B cell (primary cell): ENCODE results near the gene SOHLH1. TPM values are rescaled to one million over a fixed set of nuclear protein-coding genes. Genes with fewer than 3 reads are reported as not detected.

Experiments used
- ATAC-seq: fragments of 200-7000 bp; cut with Tn5 transposase; one replicate; pipeline ENCODE4 v1.10.0; 2021; ENCODE audit warnings: low read depth, mild to moderate bottlenecking, moderate number of reproducible peaks, moderate library complexity
- CTCF ChIA-PET: fragments of 350-600 bp; sonication (Branson Sonifier 250); formaldehyde crosslinking; loops from one replicate; lab custom pipeline; 2021; ENCODE audit warnings: antibody characterized with exemption, inconsistent platforms; lab: Charles Lee
- POLR2A ChIA-PET: fragments of 350-600 bp; sonication (Branson Sonifier 250); formaldehyde crosslinking; loops from one replicate; lab custom pipeline; 2021; ENCODE audit warnings: antibody characterized with exemption; lab: Charles Lee
- DNase-seq: peaks from one replicate; pipeline ENCODE4 v3.0.0; 2013
- H2AFZ ChIP-seq: 2 replicates; pipeline ENCODE4 v1.6.1; 2012; ENCODE audit warnings: mild to moderate bottlenecking, low read depth, low read length; ENCODE audit not compliant: insufficient read depth, poor library complexity, severe bottlenecking
- H3K27ac ChIP-seq, 2 donors: 1 replicate in 1 of 2; 2 replicates in 1 of 2; pipeline ENCODE4 v1.5.1; 2012 to 2013; ENCODE audit warnings: low read length in 2 of 2, mild to moderate bottlenecking in 2 of 2, moderate library complexity in 1 of 2
- H3K27me3 ChIP-seq, 4 experiments: fragments of 200-600 bp in 1 of 4; sonication (generic) in 1 of 4; replicated peaks in 1 of 4; 1 replicate in 2 of 4; 2 replicates in 2 of 4; pipeline versions ENCODE4 v1.6.1 to v1.7.0; 2013 to 2016; ENCODE audit warnings: low read length in 3 of 4, mild to moderate bottlenecking in 2 of 4, mixed read lengths in 1 of 4, moderate library complexity in 1 of 4; ENCODE audit not compliant: insufficient read depth in 4 of 4, control insufficient read depth in 3 of 4; ENCODE audit errors: control extremely low read depth in 1 of 4
- H3K36me3 ChIP-seq, 2 experiments: replicated peaks in 1 of 2; 1 replicate in 1 of 2; 2 replicates in 1 of 2; pipeline versions ENCODE4 v1.6.1 to v1.7.1; 2013; ENCODE audit warnings: low read length in 1 of 2; ENCODE audit not compliant: insufficient read depth in 2 of 2, control insufficient read depth in 1 of 2; ENCODE audit errors: control extremely low read depth in 1 of 2, extremely low read depth in 1 of 2
- H3K4me1 ChIP-seq, 2 donors: fragments of 200-600 bp in 1 of 2; sonication (generic) in 1 of 2; 1 replicate in 1 of 2; 2 replicates in 1 of 2; pipeline versions ENCODE4 v1.5.1 to v1.6.1; 2013 to 2017; ENCODE audit warnings: low read length in 2 of 2; ENCODE audit not compliant: control insufficient read depth in 2 of 2, insufficient read depth in 2 of 2
- H3K4me2 ChIP-seq: replicated peaks from 2 replicates; pipeline ENCODE3; 2012; ENCODE audit warnings: mild to moderate bottlenecking, low read depth, low read length; ENCODE audit not compliant: poor library complexity, severe bottlenecking
- H3K4me3 ChIP-seq, 5 experiments: fragments of 200-600 bp in 1 of 5; sonication (generic) in 1 of 5; 1 replicate in 3 of 5; 2 replicates in 2 of 5; pipeline versions ENCODE4 v1.5.1 to v1.7.0; 2011 to 2016; ENCODE audit warnings: low read length in 4 of 5, mild to moderate bottlenecking in 4 of 5, low read depth in 2 of 5, control low read depth in 1 of 5, moderate library complexity in 1 of 5; ENCODE audit not compliant: insufficient read depth in 1 of 5; ENCODE audit errors: control extremely low read depth in 1 of 5, extremely low read depth in 1 of 5
- H3K79me2 ChIP-seq: fragments of 200-600 bp; sonication (generic); one replicate; pipeline ENCODE4 v1.6.0; 2016; ENCODE audit warnings: low read length; ENCODE audit not compliant: control insufficient read depth, insufficient read depth
- H3K9ac ChIP-seq: fragments of 200-600 bp; sonication (generic); 2 replicates; pipeline ENCODE4 v1.6.1; 2017; ENCODE audit warnings: mild to moderate bottlenecking, low read length, moderate library complexity
- H3K9me3 ChIP-seq, 3 donors: one replicate each; pipeline versions ENCODE4 v1.6.1 to v1.7.1; 2013; ENCODE audit warnings: low read length in 2 of 3; ENCODE audit not compliant: control insufficient read depth in 2 of 3, insufficient read depth in 1 of 3; ENCODE audit errors: control extremely low read depth in 1 of 3
- H4K20me1 ChIP-seq: 2 replicates; pipeline ENCODE4 v1.6.0; 2012; ENCODE audit warnings: mild to moderate bottlenecking, low read length; ENCODE audit not compliant: insufficient read depth, control insufficient read depth, poor library complexity, severe bottlenecking
- H3K27ac Mint-ChIP-seq: one replicate; pipeline ENCODE4 v1.8.0; 2021; ENCODE audit warnings: mixed read lengths
- H3K27me3 Mint-ChIP-seq: one replicate; pipeline ENCODE4 v1.8.0; 2021; ENCODE audit warnings: mixed read lengths
- H3K4me1 Mint-ChIP-seq: one replicate; pipeline ENCODE4 v1.8.0; 2021; ENCODE audit warnings: mixed read lengths
- H3K4me3 Mint-ChIP-seq: one replicate; pipeline ENCODE4 v1.8.0; 2021; ENCODE audit warnings: mixed read lengths
- H3K9me3 Mint-ChIP-seq: one replicate; pipeline ENCODE4 v1.8.0; 2022; ENCODE audit warnings: mixed read lengths; ENCODE audit not compliant: insufficient read depth
- CTCF ChIP-seq: fragments of 200-600 bp; IDR thresholded peaks from one replicate; pipeline ENCODE4 v1.8.0; 2022; ENCODE audit warnings: antibody characterized with exemption, mild to moderate bottlenecking
- EZH2 ChIP-seq: IDR thresholded peaks from 2 replicates; pipeline ENCODE4 v1.6.1; 2012; ENCODE audit warnings: borderline replicate concordance, low read depth, mild to moderate bottlenecking, moderate library complexity, low read length; ENCODE audit not compliant: insufficient read depth, poor library complexity, severe bottlenecking
- WGBS: methylation state at CpG from one replicate; pipeline ENCODE4 v1.1.5; 2013; ENCODE audit warnings: missing lambda C conversion rate; ENCODE audit not compliant: insufficient coverage; 5-methylcytosine and 5-hydroxymethylcytosine counted together
- intact Hi-C: fragments of 100-400 bp; cut with micrococcal nuclease; formaldehyde crosslinking; loops from one replicate; pipeline ENCODE4 v1.10.0; 2022
- polyA plus RNA-seq: library from polyadenylated mRNA; depleted of rRNA; stranded (reverse); fragments of >200 nt; gene quantifications from 2 replicates; pipeline ENCODE4 v1.2.3, GENCODE V29; 2012
- total RNA-seq, 2 donors: library from RNA; stranded (reverse); fragments of 120-200 nt in 1 of 2; gene quantifications; 1 replicate in 1 of 2; 2 replicates in 1 of 2; pipeline versions ENCODE4 v1.2.3 to v1.2.4, GENCODE V29; 2013 to 2022

The SOHLH1 gene
- total and polyA plus RNA-seq, 2 donors (not counting 1 experiment from before 2014, with no cell fraction given) = not detected

GRCh38 chr9:135745686-135746324 is 46.5 kb upstream of the SOHLH1 start:
- H3K4me2 ChIP-seq = no peak overlapping the region
- H3K27me3 ChIP-seq = no peaks in the 10 kb centered on the region
- H3K9ac ChIP-seq = no peak overlapping the region
- H3K9me3 ChIP-seq = no peaks in the 10 kb centered on the region
- intact Hi-C loops = no loop called here
- Mint-ChIP-seq H3K4me3 (no peak overlapping the region), H3K4me1 (no peaks in the 10 kb centered on the region), H3K27me3 (no peaks in the 10 kb centered on the region), H3K9me3 (no peaks in the 10 kb centered on the region), H3K27ac (no peak overlapping the region)
- H2AFZ ChIP-seq = no peak overlapping the region
- 84% methylated on average over 24 of the region's 24 CpGs for WGBS
- CTCF ChIA-PET = no interaction called here
- no peaks in the 10 kb centered on the region for H3K36me3 ChIP-seq
- H3K4me1 ChIP-seq = no peaks in the 10 kb centered on the region
- ATAC-seq = no peak
- DNase-seq = no peak
- H3K4me3 ChIP-seq = no peak overlapping the region
- no peak for TF ChIP-seq CTCF
- TF ChIP-seq EZH2 = no peak
- no peaks in the 10 kb centered on the region for H4K20me1 ChIP-seq
- no peaks in the 10 kb centered on the region for H3K79me2 ChIP-seq
- no peak overlapping the region for H3K27ac ChIP-seq
- POLR2A ChIA-PET = no interaction called here

- H3K4me1 ChIP-seq = no peaks in the 10 kb centered on the region
- no peaks in the 10 kb centered on the region for H3K9me3 ChIP-seq
- TF ChIP-seq CTCF = no peak
- H3K79me2 ChIP-seq = no peaks in the 10 kb centered on the region
- no peak overlapping the region for H2AFZ ChIP-seq
- Mint-ChIP-seq H3K9me3 (no peaks in the 10 kb centered on the region), H3K4me3 (no peak overlapping the region), H3K27me3 (no peaks in the 10 kb centered on the region), H3K4me1 (no peaks in the 10 kb centered on the region), H3K27ac (no peak overlapping the region)
- no peak overlapping the region for H3K27ac ChIP-seq
- POLR2A ChIA-PET = no interaction called here
- intact Hi-C loops = no loop called here
- 89% methylated on average over 21 of the region's 21 CpGs for WGBS
- ATAC-seq (no peak), DNase-seq (no peak)
- CTCF ChIA-PET = no interaction called here
- no peaks in the 10 kb centered on the region for H3K27me3 ChIP-seq
- no peaks in the 10 kb centered on the region for H4K20me1 ChIP-seq
- H3K4me3 ChIP-seq = no peak overlapping the region
- no peaks in the 10 kb centered on the region for H3K36me3 ChIP-seq
- no peak overlapping the region for H3K4me2 ChIP-seq
- H3K9ac ChIP-seq = no peak overlapping the region
These were observed 45.9 kb upstream of the SOHLH1 start for GRCh38 chr9:135745189-135745588.
